MM.1S (cell line): Measurements from ENCODE around the gene ADGRV1.

Experiments
- DNase-seq: peaks from one replicate; pipeline ENCODE4 v3.0.0-alpha.2; 2015
- H2AFZ ChIP-seq: fragments of 300-600 bp; sonication (generic); 2 replicates; pipeline ENCODE4 v1.6.0; 2016; ENCODE audit warnings: antibody characterized with exemption, low read length
- H3F3A ChIP-seq: fragments of 300-600 bp; sonication (generic); 2 replicates; pipeline ENCODE4 v1.6.1; 2016; ENCODE audit warnings: mild to moderate bottlenecking, antibody characterized with exemption, low read length, moderate library complexity, mixed read lengths; ENCODE audit not compliant: insufficient read depth
- H3K27ac ChIP-seq: fragments of 300-600 bp; sonication (generic); 2 replicates; pipeline ENCODE4 v1.5.1; 2016; ENCODE audit warnings: mild to moderate bottlenecking, low read length
- H3K27me3 ChIP-seq: fragments of 300-600 bp; sonication (generic); replicated peaks from 2 replicates; pipeline ENCODE4 v1.6.0; 2016; ENCODE audit warnings: low read length; ENCODE audit not compliant: insufficient read depth
- H3K36me3 ChIP-seq: fragments of 300-600 bp; sonication (generic); replicated peaks from 2 replicates; pipeline ENCODE4 v1.6.1; 2016; ENCODE audit warnings: mild to moderate bottlenecking, low read length, mixed read lengths; ENCODE audit not compliant: insufficient read depth
- H3K4me1 ChIP-seq: fragments of 300-600 bp; sonication (generic); 2 replicates; pipeline ENCODE4 v1.6.1; 2016; ENCODE audit warnings: low read length, mixed read lengths
- H3K4me2 ChIP-seq: fragments of 300-600 bp; sonication (generic); 2 replicates; pipeline ENCODE4 v1.6.0; 2016; ENCODE audit warnings: low read depth, low read length
- H3K4me3 ChIP-seq: fragments of 300-600 bp; sonication (generic); 2 replicates; pipeline ENCODE4 v1.5.1; 2016; ENCODE audit warnings: low read length, mixed read lengths
- H3K79me2 ChIP-seq: fragments of 300-600 bp; sonication (generic); 2 replicates; pipeline ENCODE4 v1.6.1; 2016; ENCODE audit warnings: mixed run types, low read length, mixed read lengths
- H3K9ac ChIP-seq: fragments of 300-600 bp; sonication (generic); 2 replicates; pipeline ENCODE4 v1.6.1; 2016; ENCODE audit warnings: low read length, mixed read lengths
- H3K9me2 ChIP-seq: fragments of 300-600 bp; sonication (generic); replicated peaks from 2 replicates; pipeline ENCODE4 v1.6.1; 2016; ENCODE audit warnings: mild to moderate bottlenecking, low read length, mixed read lengths; ENCODE audit not compliant: insufficient read depth
- H3K9me3 ChIP-seq: fragments of 300-600 bp; sonication (generic); replicated peaks from 2 replicates; pipeline ENCODE4 v1.6.1; 2016; ENCODE audit warnings: mild to moderate bottlenecking, low read length, mixed read lengths; ENCODE audit not compliant: insufficient read depth
- H4K20me1 ChIP-seq: fragments of 300-600 bp; sonication (generic); 2 replicates; pipeline ENCODE4 v1.6.1; 2016; ENCODE audit warnings: mild to moderate bottlenecking, low read length, moderate library complexity, mixed read lengths; ENCODE audit not compliant: insufficient read depth
- EZH2 ChIP-seq: fragments of 300-600 bp; sonication (generic); optimal IDR thresholded peaks from 2 replicates; pipeline ENCODE3; 2017; ENCODE audit warnings: low read depth, mild to moderate bottlenecking, antibody characterized with exemption, low read length, mixed read lengths
- EZH2phosphoT487 ChIP-seq: fragments of 300-600 bp; sonication (generic); IDR thresholded peaks from 2 replicates; pipeline ENCODE4 v1.6.1; 2018; ENCODE audit warnings: antibody characterized with exemption, low read length
- TF ChIP-seq, protein P1 (sequence below): fragments of 300-600 bp; sonication (generic); IDR thresholded peaks from 2 replicates; pipeline ENCODE4 v1.5.1; 2016; ENCODE audit warnings: antibody characterized with exemption, low read length, mixed read lengths

The ADGRV1 gene

DNA sequence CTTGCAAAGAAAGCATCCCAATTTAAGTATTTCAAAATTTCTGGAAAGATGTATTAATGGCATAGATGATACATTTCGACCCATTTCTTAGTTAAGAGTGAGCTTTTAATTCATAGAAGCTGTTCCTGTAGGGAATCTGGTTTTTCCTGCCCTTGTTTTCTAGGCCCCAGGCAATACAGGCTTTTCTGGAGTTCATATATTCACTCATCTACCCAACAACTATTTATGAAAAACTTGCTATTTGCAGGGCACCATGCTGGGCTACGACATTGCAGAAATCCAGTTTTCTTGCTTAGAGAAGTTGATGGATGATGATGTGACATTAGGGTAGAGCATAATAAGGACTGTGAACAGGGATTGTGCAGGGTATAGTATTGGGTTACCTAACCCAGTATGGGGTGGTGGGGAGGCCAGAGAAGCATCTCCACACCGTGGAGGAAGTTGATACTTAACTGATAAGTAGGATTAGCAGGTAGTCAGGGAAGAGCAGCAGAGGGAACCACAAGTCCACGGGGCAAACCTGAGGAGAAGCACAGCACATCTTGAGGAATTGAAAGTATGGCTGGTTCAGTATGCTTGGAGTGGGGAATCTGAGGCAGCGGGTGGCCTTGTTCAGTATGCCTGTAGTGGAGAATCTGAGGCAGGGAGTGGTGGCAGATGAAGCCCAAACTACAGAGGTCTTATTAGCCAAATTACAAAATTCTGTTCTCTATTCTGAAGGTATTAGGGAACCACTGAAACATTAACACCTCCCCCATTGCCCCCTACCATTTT is 577.1 kb downstream of the ADGRV1 start:
- Histone ChIP-seq H3F3A (no peaks in the 10 kb centered on the region), H3K27ac (no peak overlapping the region), H3K9ac (no peak overlapping the region), H4K20me1 (no peaks in the 10 kb centered on the region), H3K79me2 (no peaks in the 10 kb centered on the region), H3K4me3 (no peak overlapping the region), H3K4me2 (no peak overlapping the region), H3K36me3 (no peaks in the 10 kb centered on the region), H3K9me3 (no peaks in the 10 kb centered on the region), H3K4me1 (no peaks in the 10 kb centered on the region), H3K9me2 (no peaks in the 10 kb centered on the region), H3K27me3 (no peaks in the 10 kb centered on the region), H2AFZ (no peak overlapping the region)
- TF ChIP-seq EZH2phosphoT487: no peak
- TF ChIP-seq, protein P1, sequence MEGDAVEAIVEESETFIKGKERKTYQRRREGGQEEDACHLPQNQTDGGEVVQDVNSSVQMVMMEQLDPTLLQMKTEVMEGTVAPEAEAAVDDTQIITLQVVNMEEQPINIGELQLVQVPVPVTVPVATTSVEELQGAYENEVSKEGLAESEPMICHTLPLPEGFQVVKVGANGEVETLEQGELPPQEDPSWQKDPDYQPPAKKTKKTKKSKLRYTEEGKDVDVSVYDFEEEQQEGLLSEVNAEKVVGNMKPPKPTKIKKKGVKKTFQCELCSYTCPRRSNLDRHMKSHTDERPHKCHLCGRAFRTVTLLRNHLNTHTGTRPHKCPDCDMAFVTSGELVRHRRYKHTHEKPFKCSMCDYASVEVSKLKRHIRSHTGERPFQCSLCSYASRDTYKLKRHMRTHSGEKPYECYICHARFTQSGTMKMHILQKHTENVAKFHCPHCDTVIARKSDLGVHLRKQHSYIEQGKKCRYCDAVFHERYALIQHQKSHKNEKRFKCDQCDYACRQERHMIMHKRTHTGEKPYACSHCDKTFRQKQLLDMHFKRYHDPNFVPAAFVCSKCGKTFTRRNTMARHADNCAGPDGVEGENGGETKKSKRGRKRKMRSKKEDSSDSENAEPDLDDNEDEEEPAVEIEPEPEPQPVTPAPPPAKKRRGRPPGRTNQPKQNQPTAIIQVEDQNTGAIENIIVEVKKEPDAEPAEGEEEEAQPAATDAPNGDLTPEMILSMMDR: no peak
- no peak for TF ChIP-seq EZH2
- no peak for DNase-seq

DNA sequence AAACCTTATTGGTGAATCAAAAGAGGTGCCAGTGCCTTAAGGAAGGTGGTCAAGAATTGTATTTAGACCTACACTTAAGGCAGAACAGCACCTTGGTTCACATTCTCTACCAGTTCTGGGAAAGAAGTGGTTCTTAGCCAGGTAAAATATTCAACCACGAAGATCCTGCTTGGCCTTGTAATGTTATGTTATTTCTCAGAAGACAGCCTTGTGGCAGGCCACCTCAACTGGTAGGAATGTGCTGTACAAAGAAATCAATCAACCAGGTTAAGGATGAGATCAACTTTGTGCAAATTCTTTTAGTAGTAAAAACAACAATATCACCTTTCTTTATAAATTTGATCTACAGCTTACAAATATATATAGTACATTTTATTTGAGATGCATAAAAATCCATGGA is 577.7 kb downstream of the ADGRV1 start:
- H4K20me1 ChIP-seq: no peaks in the 10 kb centered on the region
- no peaks in the 10 kb centered on the region for H3K9me3 ChIP-seq
- no peaks in the 10 kb centered on the region for H3K4me1 ChIP-seq
- H3K4me2 ChIP-seq: no peak overlapping the region
- no peaks in the 10 kb centered on the region for H3F3A ChIP-seq
- no peak for TF ChIP-seq EZH2phosphoT487
- TF ChIP-seq, protein P1: no peak
- no peak for TF ChIP-seq EZH2
- no peak overlapping the region for H3K9ac ChIP-seq
- no peaks in the 10 kb centered on the region for H3K27me3 ChIP-seq
- H3K27ac ChIP-seq: no peak overlapping the region
- DNase-seq: no peak
- H3K36me3 ChIP-seq: no peaks in the 10 kb centered on the region
- H3K4me3 ChIP-seq: no peak overlapping the region
- H3K9me2 ChIP-seq: no peaks in the 10 kb centered on the region
- H3K79me2 ChIP-seq: no peaks in the 10 kb centered on the region
- H2AFZ ChIP-seq: no peak overlapping the region

DNA sequence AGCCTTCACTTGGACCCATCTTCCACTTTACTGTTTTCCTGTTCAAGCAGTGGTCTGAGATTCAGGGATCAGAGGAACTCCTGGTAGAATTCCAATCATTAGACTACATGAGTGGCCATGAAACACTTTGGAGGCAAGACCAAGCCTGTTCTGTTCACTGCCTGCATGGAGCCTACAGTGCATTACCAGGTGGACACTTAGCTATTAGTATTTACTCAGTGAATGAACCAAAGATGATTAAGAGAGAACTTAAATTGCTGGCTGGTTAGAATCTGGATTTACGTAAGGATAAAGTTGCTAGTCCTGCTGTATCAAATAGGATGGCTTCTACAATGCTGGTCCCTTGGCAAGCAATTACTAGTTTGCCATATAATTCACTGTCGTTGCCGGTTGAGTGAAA is 579.0 kb downstream of the ADGRV1 start:
- no peaks in the 10 kb centered on the region for H4K20me1 ChIP-seq
- no peak overlapping the region for H3K4me3 ChIP-seq
- no peaks in the 10 kb centered on the region for H3K27me3 ChIP-seq
- H3F3A ChIP-seq: no peaks in the 10 kb centered on the region
- H3K27ac ChIP-seq: no peak overlapping the region
- H3K4me1 ChIP-seq: no peaks in the 10 kb centered on the region
- no peaks in the 10 kb centered on the region for H3K36me3 ChIP-seq
- H3K9ac ChIP-seq: no peak overlapping the region
- no peak overlapping the region for H2AFZ ChIP-seq
- no peak overlapping the region for H3K4me2 ChIP-seq
- no peaks in the 10 kb centered on the region for H3K9me3 ChIP-seq
- no peak for DNase-seq
- H3K9me2 ChIP-seq: no peaks in the 10 kb centered on the region
- H3K79me2 ChIP-seq: no peaks in the 10 kb centered on the region
- TF ChIP-seq EZH2 (no peak), EZH2phosphoT487 (no peak)
- TF ChIP-seq, protein P1: no peak
